CD4-positive, alpha-beta T cell (primary cell): ENCODE data around the gene HMGB2. TPM values are rescaled to one million over a fixed set of nuclear protein-coding genes. Genes with fewer than 3 reads are reported as not detected.

ENCODE experiments used
- ATAC-seq: fragments of 200-7000 bp; cut with Tn5 transposase; one replicate; pipeline ENCODE4 v1.10.0; 2022; ENCODE audit warnings: mild to moderate bottlenecking; ENCODE audit not compliant: poor library complexity
- CTCF ChIA-PET: fragments of 350-600 bp; sonication (Branson Sonifier 250); formaldehyde crosslinking; loops from one replicate; lab custom pipeline; 2021; ENCODE audit warnings: antibody characterized with exemption, inconsistent platforms; lab: Charles Lee
- POLR2A ChIA-PET: fragments of 350-600 bp; sonication (Branson Sonifier 250); formaldehyde crosslinking; loops from one replicate; lab custom pipeline; 2021; ENCODE audit warnings: antibody characterized with exemption, inconsistent platforms; lab: Charles Lee
- DNase-seq, 14 experiments: peaks; one replicate each; pipeline ENCODE4 v3.0.0-alpha.2; 2013 to 2020; ENCODE audit warnings: mixed read lengths in 2 of 14
- H3K27ac ChIP-seq, 2 donors: one replicate each; pipeline versions ENCODE4 v1.5.1 to v1.7.0; 2013; ENCODE audit warnings: low read length in 2 of 2, low read depth in 1 of 2, mild to moderate bottlenecking in 1 of 2
- H3K27me3 ChIP-seq, 2 experiments: 1 replicate in 1 of 2; 2 replicates in 1 of 2; pipeline versions ENCODE4 v1.6.1 to v1.7.0; 2013; ENCODE audit warnings: low read length in 2 of 2, control low read depth in 1 of 2, mild to moderate bottlenecking in 1 of 2, moderate library complexity in 1 of 2; ENCODE audit not compliant: insufficient read depth in 2 of 2, control insufficient read depth in 1 of 2
- H3K36me3 ChIP-seq: one replicate; pipeline ENCODE4 v1.6.1; 2013; ENCODE audit warnings: low read length, control low read depth; ENCODE audit not compliant: insufficient read depth
- H3K4me1 ChIP-seq: one replicate; pipeline ENCODE4 v1.6.1; 2013; ENCODE audit warnings: low read length, control low read depth; ENCODE audit not compliant: insufficient read depth
- H3K4me3 ChIP-seq: one replicate; pipeline ENCODE4 v1.5.1; 2013; ENCODE audit warnings: mild to moderate bottlenecking, low read length, moderate library complexity
- H3K9me3 ChIP-seq, 2 experiments: 1 replicate in 1 of 2; 2 replicates in 1 of 2; pipeline versions ENCODE4 v1.6.1 to v1.7.0; 2013; ENCODE audit warnings: low read length in 2 of 2, mild to moderate bottlenecking in 2 of 2, control low read depth in 1 of 2, moderate library complexity in 1 of 2; ENCODE audit not compliant: control insufficient read depth in 1 of 2, insufficient read depth in 1 of 2
- H3K27ac Mint-ChIP-seq: one replicate; pipeline ENCODE4 v1.8.0; 2020; ENCODE audit warnings: mixed read lengths
- H3K27me3 Mint-ChIP-seq: one replicate; pipeline ENCODE4 v1.8.0; 2021; ENCODE audit warnings: mixed read lengths
- H3K36me3 Mint-ChIP-seq: one replicate; pipeline ENCODE4 v1.8.0; 2021; ENCODE audit warnings: low read depth, mixed read lengths
- H3K4me1 Mint-ChIP-seq: one replicate; pipeline ENCODE4 v1.8.0; 2021; ENCODE audit warnings: low read depth, mixed read lengths
- H3K4me3 Mint-ChIP-seq: one replicate; pipeline ENCODE4 v1.8.0; 2020; ENCODE audit warnings: mild to moderate bottlenecking, mixed read lengths
- H3K9me3 Mint-ChIP-seq: one replicate; pipeline ENCODE4 v1.8.0; 2020; ENCODE audit warnings: mixed read lengths
- CTCF ChIP-seq: fragments of 200-600 bp; IDR thresholded peaks from one replicate; pipeline ENCODE4 v1.8.0; 2022; ENCODE audit warnings: antibody characterized with exemption, mild to moderate bottlenecking
- intact Hi-C, 2 experiments: fragments of 100-400 bp; cut with DNase I in 1 of 2; cut with micrococcal nuclease in 1 of 2; formaldehyde crosslinking; loops; one replicate each; pipeline versions ENCODE4 v1.15.1 to v1.9.0; 2023 to 2025; cut with DNase I, micrococcal nuclease
- total RNA-seq, 174 experiments: library from RNA in 2 of 174; stranded (reverse) in 2 of 174; gene quantifications; one replicate each; pipeline ENCODE4 v1.2.3 and lab custom pipeline; 2021 to 2026

HMGB2 gene
- total RNA-seq, 2 experiments from 2014 or later = 228 to 232 TPM

- Histone ChIP-seq H3K4me3 (no peak overlapping the region), H3K27me3 (no peaks in the 10 kb centered on the region), H3K27ac (no peak overlapping the region), H3K9me3 (peaks cover 0 to 3% of the 10 kb centered on the region in 2 experiments), H3K4me1 (no peaks in the 10 kb centered on the region), H3K36me3 (no peaks in the 10 kb centered on the region)
- Mint-ChIP-seq H3K27ac (no peak overlapping the region), H3K9me3 (no peaks in the 10 kb centered on the region), H3K4me3 (no peak overlapping the region), H3K27me3 (peaks cover 3% of the 10 kb centered on the region), H3K4me1 (no peaks in the 10 kb centered on the region), H3K36me3 (no peaks in the 10 kb centered on the region)
- DNase-seq = no peak
- POLR2A ChIA-PET = interaction anchor here (1.3 to 3.5 kb wide), 2 partner anchors 12 to 25 kb away, joined by 4 to 20 read pairs; partner anchors contain the start of genes HMGB2 and SAP30
- intact Hi-C loops = no loop called here
- TF ChIP-seq CTCF = no peak
- CTCF ChIA-PET = no interaction called here
- ATAC-seq = no peak
These were observed 11.5 kb upstream of the HMGB2 start for GRCh38 chr4:173345648-173346047.

- POLR2A ChIA-PET = no interaction called here
- no peak overlapping the region for H3K27ac Mint-ChIP-seq
- CTCF ChIA-PET = no interaction called here
- intact Hi-C loops = loop anchor here in 1 of 2 experiments (2.0 kb wide), 1 partner anchor 13 kb away; no protein-coding TSS in a partner anchor
- Histone ChIP-seq H3K4me3 (no peak overlapping the region), H3K27ac (no peak overlapping the region), H3K9me3 (peaks cover 0 to 3% of the 10 kb centered on the region in 2 experiments), H3K4me1 (no peaks in the 10 kb centered on the region), H3K36me3 (no peaks in the 10 kb centered on the region), H3K27me3 (no peaks in the 10 kb centered on the region)
- no peak overlapping the region for H3K4me3 Mint-ChIP-seq
- ATAC-seq (no peak), DNase-seq (no peak)
- no peaks in the 10 kb centered on the region for H3K4me1 Mint-ChIP-seq
- H3K9me3 Mint-ChIP-seq = no peaks in the 10 kb centered on the region
- no peaks in the 10 kb centered on the region for H3K27me3 Mint-ChIP-seq
- no peaks in the 10 kb centered on the region for H3K36me3 Mint-ChIP-seq
- no peak for TF ChIP-seq CTCF
These were observed 9.8 kb upstream of the HMGB2 start for GRCh38 chr4:173343832-173344397.

- ChIA-PET CTCF (interaction anchor here (0.5 kb wide), 1 partner anchor 27 kb away, joined by 3 read pairs; no protein-coding TSS in a partner anchor), POLR2A (interaction anchor here (0.6 kb wide), 1 partner anchor 73 kb away, joined by 3 read pairs; no protein-coding TSS in a partner anchor)
- Histone ChIP-seq H3K9me3 (no peaks in the 10 kb centered on the region), H3K27me3 (no peaks in the 10 kb centered on the region), H3K36me3 (no peaks in the 10 kb centered on the region), H3K27ac (no peak overlapping the region), H3K4me1 (peaks cover 13% of the 10 kb centered on the region), H3K4me3 (no peak overlapping the region)
- Mint-ChIP-seq H3K9me3 (no peaks in the 10 kb centered on the region), H3K27me3 (peaks cover 13% of the 10 kb centered on the region), H3K27ac (no peak overlapping the region), H3K4me3 (peak overlapping the region; percentile 3), H3K36me3 (peaks cover 21% of the 10 kb centered on the region), H3K4me1 (peaks cover 23% of the 10 kb centered on the region)
- intact Hi-C loops = loop anchor here (2.0 to 10.0 kb wide), 2 partner anchors 29 to 947 kb away; partner anchors contain the start of genes CEP44 (in 2 of the 2) and FBXO8 (in 2 of the 2)
- no peak for DNase-seq
- no peak for TF ChIP-seq CTCF
- ATAC-seq = no peak
These were observed 3.3 kb upstream of the HMGB2 start for GRCh38 chr4:173337463-173337862.
